ENCODE data around the gene ADGRV1.

- TF ChIP-seq, protein P1, sequence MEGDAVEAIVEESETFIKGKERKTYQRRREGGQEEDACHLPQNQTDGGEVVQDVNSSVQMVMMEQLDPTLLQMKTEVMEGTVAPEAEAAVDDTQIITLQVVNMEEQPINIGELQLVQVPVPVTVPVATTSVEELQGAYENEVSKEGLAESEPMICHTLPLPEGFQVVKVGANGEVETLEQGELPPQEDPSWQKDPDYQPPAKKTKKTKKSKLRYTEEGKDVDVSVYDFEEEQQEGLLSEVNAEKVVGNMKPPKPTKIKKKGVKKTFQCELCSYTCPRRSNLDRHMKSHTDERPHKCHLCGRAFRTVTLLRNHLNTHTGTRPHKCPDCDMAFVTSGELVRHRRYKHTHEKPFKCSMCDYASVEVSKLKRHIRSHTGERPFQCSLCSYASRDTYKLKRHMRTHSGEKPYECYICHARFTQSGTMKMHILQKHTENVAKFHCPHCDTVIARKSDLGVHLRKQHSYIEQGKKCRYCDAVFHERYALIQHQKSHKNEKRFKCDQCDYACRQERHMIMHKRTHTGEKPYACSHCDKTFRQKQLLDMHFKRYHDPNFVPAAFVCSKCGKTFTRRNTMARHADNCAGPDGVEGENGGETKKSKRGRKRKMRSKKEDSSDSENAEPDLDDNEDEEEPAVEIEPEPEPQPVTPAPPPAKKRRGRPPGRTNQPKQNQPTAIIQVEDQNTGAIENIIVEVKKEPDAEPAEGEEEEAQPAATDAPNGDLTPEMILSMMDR (IDR thresholded peaks at IDR 0.05): no peak
- TF ChIP-seq ZFX (IDR thresholded peaks at IDR 0.05; ENCODE audit: borderline replicate concordance): no peak
These were observed 569.0 kb downstream of the ADGRV1 start for GRCh38 chr5:91127456-91128081.

Measured in 22Rv1 (cell line).